ENCODE data around the gene KCNN1. TPM values are rescaled to one million over a fixed set of nuclear protein-coding genes. Genes with fewer than 3 reads are reported as not detected.

Gene KCNN1
- total RNA-seq, 1 donor from 2014 or later = not detected

- H3K4me3 ChIP-seq (ENCODE audit: low read depth, low read length) = no peak overlapping the region
- DNase-seq (ENCODE audit: low read depth) = no peak
- no peak for TF ChIP-seq CTCF (conservative IDR thresholded peaks at IDR 0.05; ENCODE audit: low read depth, low read length)
These were observed 24.2 kb upstream of the KCNN1 start for GRCh38 chr19:17942582-17943273.

- no peak for TF ChIP-seq CTCF (conservative IDR thresholded peaks at IDR 0.05; ENCODE audit: low read depth, low read length)
- DNase-seq (ENCODE audit: low read depth) = no peak
- H3K4me3 ChIP-seq (ENCODE audit: low read depth, low read length) = no peak overlapping the region
These were observed 23.4 kb upstream of the KCNN1 start for GRCh38 chr19:17943274-17944221.

GRCh38 chr19:17944301-17944700 is 22.6 kb upstream of the KCNN1 start:
- TF ChIP-seq CTCF (conservative IDR thresholded peaks at IDR 0.05; ENCODE audit: low read depth, low read length) = no peak
- no peak for DNase-seq (ENCODE audit: low read depth)
- H3K4me3 ChIP-seq (ENCODE audit: low read depth, low read length) = no peak overlapping the region

GRCh38 chr19:17946965-17947784 is 19.7 kb upstream of the KCNN1 start:
- H3K4me3 ChIP-seq (ENCODE audit: low read depth, low read length) = peak overlapping the region; percentile 58
- DNase-seq (ENCODE audit: low read depth) = no peak
- TF ChIP-seq CTCF (conservative IDR thresholded peaks at IDR 0.05; ENCODE audit: low read depth, low read length) = peak; percentile 6

- no peak for DNase-seq (ENCODE audit: low read depth)
- H3K4me3 ChIP-seq (ENCODE audit: low read depth, low read length) = peak overlapping the region; percentile 58
These were observed 18.9 kb upstream of the KCNN1 start for GRCh38 chr19:17947815-17948513.

More at GRCh38 chr19:17947815-17948513, 18.9 kb upstream of the KCNN1 start:
- TF ChIP-seq CTCF (conservative IDR thresholded peaks at IDR 0.05; ENCODE audit: low read depth, low read length) = no peak
